ENCODE results near the gene CBX8. TPM values are rescaled to one million over a fixed set of nuclear protein-coding genes. Genes with fewer than 3 reads are reported as not detected.

Gene CBX8
- polyA plus RNA-seq, 2 of the 4 experiments (the other 2 are of a cell fraction), result 1.5 to 13.1 TPM

GRCh38 chr17:79834565-79835469 lies 37.9 kb upstream of the CBX8 start:
- Histone ChIP-seq H3K4me3 (no peak overlapping the region), H3K27ac (peak overlapping the region in 1 of 2 experiments; percentile 95; a peak in 3 of 6 replicates), H3K4me1 (peaks cover 72% of the 10 kb centered on the region), H3K9me3 (no peaks in the 10 kb centered on the region), H3K4me2 (no peak overlapping the region; the same call in 2 of the 3 replicates)
- TF ChIP-seq POLR2A (IDR thresholded peaks at IDR 0.05; ENCODE audit: low read length) (no peak), HDAC2 (IDR thresholded peaks at IDR 0.05) (peak; percentile 64; the same call in 1 of the 2 replicates), MAZ (IDR thresholded peaks at IDR 0.05; ENCODE audit: borderline replicate concordance, low read depth, low read length) (no peak), CHD2 (IDR thresholded peaks at IDR 0.05; ENCODE audit: low read length, partially characterized antibody) (no peak), E2F6 (IDR thresholded peaks at IDR 0.05; ENCODE audit: borderline replicate concordance, low read depth) (no peak), RAD21 (conservative IDR thresholded peaks at IDR 0.05 in 1 of 2, IDR thresholded peaks at IDR 0.05 in 1 of 2) (peak; percentile 50 to 58), HOXB5 (CRISPR knock-in tag; IDR thresholded peaks at IDR 0.05) (peak; percentile 12; the same call in 1 of the 2 replicates), SMC3 (IDR thresholded peaks at IDR 0.05) (peak; percentile 77), NFE2L2 (conservative IDR thresholded peaks at IDR 0.05; ENCODE audit: low read length) (no peak), JUN (IDR thresholded peaks at IDR 0.05) (peak in 1 of 2 experiments; percentile 2; a peak in 1 of 5 replicates)
- TF ChIP-seq, protein P1, sequence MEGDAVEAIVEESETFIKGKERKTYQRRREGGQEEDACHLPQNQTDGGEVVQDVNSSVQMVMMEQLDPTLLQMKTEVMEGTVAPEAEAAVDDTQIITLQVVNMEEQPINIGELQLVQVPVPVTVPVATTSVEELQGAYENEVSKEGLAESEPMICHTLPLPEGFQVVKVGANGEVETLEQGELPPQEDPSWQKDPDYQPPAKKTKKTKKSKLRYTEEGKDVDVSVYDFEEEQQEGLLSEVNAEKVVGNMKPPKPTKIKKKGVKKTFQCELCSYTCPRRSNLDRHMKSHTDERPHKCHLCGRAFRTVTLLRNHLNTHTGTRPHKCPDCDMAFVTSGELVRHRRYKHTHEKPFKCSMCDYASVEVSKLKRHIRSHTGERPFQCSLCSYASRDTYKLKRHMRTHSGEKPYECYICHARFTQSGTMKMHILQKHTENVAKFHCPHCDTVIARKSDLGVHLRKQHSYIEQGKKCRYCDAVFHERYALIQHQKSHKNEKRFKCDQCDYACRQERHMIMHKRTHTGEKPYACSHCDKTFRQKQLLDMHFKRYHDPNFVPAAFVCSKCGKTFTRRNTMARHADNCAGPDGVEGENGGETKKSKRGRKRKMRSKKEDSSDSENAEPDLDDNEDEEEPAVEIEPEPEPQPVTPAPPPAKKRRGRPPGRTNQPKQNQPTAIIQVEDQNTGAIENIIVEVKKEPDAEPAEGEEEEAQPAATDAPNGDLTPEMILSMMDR (IDR thresholded peaks at IDR 0.05), result peak; percentile 73
- DNase-seq (ENCODE audit: low read depth in 1 of 2, low spot score in 1 of 2) (peak in 1 of 2 experiments; percentile 61), ATAC-seq (no peak), FAIRE-seq (no peak)
- 88% methylated on average over 61 of the region's 61 CpGs for WGBS (ENCODE audit: missing lambda C conversion rate)
- POLR2A ChIA-PET, result interaction anchor here (0.6 to 3.4 kb wide), 3 partner anchors 23 to 90 kb away, joined by 4 to 60 read pairs (median 5); partner anchors contain the start of gene CBX8
- CTCF ChIA-PET, result interaction anchor here (0.6 to 35.2 kb wide), 24 partner anchors 10 to 240 kb away, joined by 3 to 1281 read pairs (median 6); partner anchors contain the start of genes CBX2 and CBX8

DNA sequence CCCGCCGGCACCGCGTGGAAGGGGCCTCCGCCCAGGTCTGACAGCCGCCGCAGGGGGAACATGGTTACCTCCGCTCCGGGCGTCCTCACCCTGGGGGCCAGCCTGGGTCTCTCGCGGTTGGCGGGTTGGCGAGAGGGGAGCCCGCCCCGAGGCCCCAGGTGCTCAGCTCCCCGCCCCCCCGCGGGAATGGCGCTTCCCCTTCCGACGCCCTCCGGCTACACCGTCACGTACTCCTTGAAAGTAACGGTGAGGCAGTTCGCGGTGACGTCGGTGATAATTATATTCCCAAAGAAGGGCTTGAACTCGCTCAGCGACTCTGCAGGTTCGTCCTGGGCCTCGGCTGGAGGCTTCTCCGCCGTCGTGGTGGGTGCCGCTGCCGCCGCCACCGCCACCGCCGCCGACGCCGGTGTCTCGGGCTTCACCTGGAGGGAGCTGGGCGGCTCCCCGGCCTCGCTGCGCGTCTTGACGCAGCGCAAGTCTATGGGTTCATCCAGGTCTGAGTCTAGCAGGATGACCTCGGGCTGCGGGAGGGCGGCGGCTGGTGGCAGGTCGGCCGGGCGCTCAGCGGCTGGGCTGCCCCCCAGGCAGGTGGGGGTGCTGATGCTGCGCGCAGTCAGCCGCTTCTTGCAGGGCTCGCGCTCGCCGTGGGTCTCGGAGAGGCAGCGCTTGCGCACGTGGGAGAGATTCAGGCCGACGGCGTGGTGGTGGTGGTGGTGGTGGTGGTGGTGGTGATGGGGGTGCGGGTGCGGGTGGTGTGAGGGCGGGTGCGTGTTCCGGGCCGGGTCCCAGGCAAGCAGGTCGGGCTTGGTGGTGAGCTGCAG lies 37.1 kb upstream of the CBX8 start:
- peaks cover 80% of the 10 kb centered on the region for H3K4me1 ChIP-seq
- no peak for FAIRE-seq
- ChIA-PET POLR2A (interaction anchor here (2.1 kb wide), 1 partner anchor 22 kb away, joined by 9 read pairs; no protein-coding TSS in a partner anchor), CTCF (interaction anchor here (0.6 to 35.2 kb wide), 16 partner anchors 26 to 1132 kb away, joined by 3 to 1281 read pairs (median 4); partner anchors contain the start of genes CBX2 and CBX8)
- H3K4me2 ChIP-seq, result peak overlapping the region; percentile 94
- TF ChIP-seq FOSB (CRISPR knock-in tag; IDR thresholded peaks at IDR 0.05) (no peak), RARB (CRISPR knock-in tag; IDR thresholded peaks at IDR 0.05) (no peak), EHMT2 (IDR thresholded peaks at IDR 0.05; ENCODE audit: low read depth) (no peak), ZNF302 (CRISPR knock-in tag; IDR thresholded peaks at IDR 0.05) (no peak), CBX8 (IDR thresholded peaks at IDR 0.05) (no peak), CBX2 (IDR thresholded peaks at IDR 0.05; ENCODE audit: borderline replicate concordance, low read depth) (no peak), REST (IDR thresholded peaks at IDR 0.05) (no peak), FOXS1 (CRISPR knock-in tag; IDR thresholded peaks at IDR 0.05) (no peak), FOSL2 (IDR thresholded peaks at IDR 0.05) (no peak), FOSL2 (CRISPR knock-in tag; IDR thresholded peaks at IDR 0.05) (no peak)
- TF ChIP-seq, protein P2, sequence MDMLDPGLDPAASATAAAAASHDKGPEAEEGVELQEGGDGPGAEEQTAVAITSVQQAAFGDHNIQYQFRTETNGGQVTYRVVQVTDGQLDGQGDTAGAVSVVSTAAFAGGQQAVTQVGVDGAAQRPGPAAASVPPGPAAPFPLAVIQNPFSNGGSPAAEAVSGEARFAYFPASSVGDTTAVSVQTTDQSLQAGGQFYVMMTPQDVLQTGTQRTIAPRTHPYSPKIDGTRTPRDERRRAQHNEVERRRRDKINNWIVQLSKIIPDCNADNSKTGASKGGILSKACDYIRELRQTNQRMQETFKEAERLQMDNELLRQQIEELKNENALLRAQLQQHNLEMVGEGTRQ (IDR thresholded peaks at IDR 0.05), result no peak
- H3K9me3 ChIP-seq, result no peaks in the 10 kb centered on the region
- H3K27ac ChIP-seq, result 0 out of 6 replicates have a peak overlapping the region, but pooled peaks of 1 of the 2 experiments have one; percentile 4
- 92% methylated on average over 82 of the region's 83 CpGs for WGBS (ENCODE audit: missing lambda C conversion rate)
- peak overlapping the region; percentile 36; the same call in 1 of the 3 replicates for H3K4me3 ChIP-seq
- DNase-seq (ENCODE audit: low read depth in 1 of 2, low spot score in 1 of 2), result no peak
- no peak for ATAC-seq
